DMS53 (cell line): ENCODE results near the gene COBLL1.
A peak's percentile ranks its signal among the peaks of the same experiment; 100 is the strongest.

ENCODE experiments used
- DNase-seq: peaks from one replicate; lab custom pipeline; 2025; lab: John Stamatoyannopoulos, UW

COBLL1 gene

GRCh38 chr2:164789968-164790367, 51.7 kb downstream of the COBLL1 start:
- no peak for DNase-seq

- DNase-seq: no peak
These were observed 54.8 kb downstream of the COBLL1 start for GRCh38 chr2:164786787-164787186.

GRCh38 chr2:164785457-164785856, 56.2 kb downstream of the COBLL1 start:
- no peak for DNase-seq

- no peak for DNase-seq
These were observed 57.2 kb downstream of the COBLL1 start for GRCh38 chr2:164784376-164784775.

- DNase-seq: no peak
These were observed 59.3 kb downstream of the COBLL1 start for GRCh38 chr2:164782323-164782722.

- no peak for DNase-seq
These were observed 60.2 kb downstream of the COBLL1 start for GRCh38 chr2:164781394-164781793.

- no peak for DNase-seq
These were observed 60.9 kb downstream of the COBLL1 start for GRCh38 chr2:164780611-164781178.

GRCh38 chr2:164779383-164780057, 62.1 kb downstream of the COBLL1 start:
- no peak for DNase-seq

GRCh38 chr2:164778723-164779122, 62.9 kb downstream of the COBLL1 start:
- DNase-seq: peak; percentile 34

GRCh38 chr2:164777847-164778461, 63.7 kb downstream of the COBLL1 start:
- DNase-seq: no peak

- DNase-seq: no peak
These were observed 68.0 kb downstream of the COBLL1 start for GRCh38 chr2:164773635-164774034.

- no peak for DNase-seq
These were observed 68.5 kb downstream of the COBLL1 start for GRCh38 chr2:164773091-164773490.

GRCh38 chr2:164771897-164772296, 69.7 kb downstream of the COBLL1 start:
- DNase-seq: peak; percentile 67

GRCh38 chr2:164770421-164770916, 71.2 kb downstream of the COBLL1 start:
- no peak for DNase-seq

GRCh38 chr2:164766954-164767320, 74.7 kb downstream of the COBLL1 start:
- no peak for DNase-seq

GRCh38 chr2:164766216-164766953, 75.2 kb downstream of the COBLL1 start:
- DNase-seq: no peak

- no peak for DNase-seq
These were observed 76.6 kb downstream of the COBLL1 start for GRCh38 chr2:164764996-164765395.

GRCh38 chr2:164764474-164764873, 77.1 kb downstream of the COBLL1 start:
- no peak for DNase-seq

GRCh38 chr2:164763431-164763830, 78.2 kb downstream of the COBLL1 start:
- no peak for DNase-seq

GRCh38 chr2:164761737-164762460, 79.7 kb downstream of the COBLL1 start:
- peak; percentile 48 for DNase-seq

- peak; percentile 22 for DNase-seq
These were observed 80.4 kb downstream of the COBLL1 start for GRCh38 chr2:164761201-164761600.

GRCh38 chr2:164760179-164760578, 81.4 kb downstream of the COBLL1 start:
- DNase-seq: no peak
